Osteocyte (in vitro differentiated cells): ENCODE data around the gene FCN3. TPM values are rescaled to one million over a fixed set of nuclear protein-coding genes. Genes with fewer than 3 reads are reported as not detected.

ENCODE experiments used
- DNase-seq: peaks from one replicate; pipeline ENCODE4 v3.0.0; 2021; ENCODE audit warnings: mixed read lengths; ENCODE audit not compliant: unreplicated experiment; ENCODE audit errors: extremely low spot score
- H3K27ac Mint-ChIP-seq: one replicate; pipeline ENCODE4 v1.8.0; 2021; ENCODE audit warnings: mild to moderate bottlenecking, mixed read lengths; ENCODE audit not compliant: unreplicated experiment
- H3K27me3 Mint-ChIP-seq: one replicate; pipeline ENCODE4 v1.8.0; 2021; ENCODE audit warnings: mixed read lengths; ENCODE audit not compliant: unreplicated experiment
- H3K36me3 Mint-ChIP-seq: one replicate; pipeline ENCODE4 v1.8.0; 2021; ENCODE audit warnings: mixed read lengths; ENCODE audit not compliant: unreplicated experiment
- H3K4me1 Mint-ChIP-seq: one replicate; pipeline ENCODE4 v1.8.0; 2021; ENCODE audit warnings: mixed read lengths; ENCODE audit not compliant: unreplicated experiment
- H3K4me3 Mint-ChIP-seq: one replicate; pipeline ENCODE4 v1.8.0; 2021; ENCODE audit warnings: mild to moderate bottlenecking, moderate library complexity, mixed read lengths; ENCODE audit not compliant: unreplicated experiment
- H3K9me3 Mint-ChIP-seq: one replicate; pipeline ENCODE4 v1.8.0; 2021; ENCODE audit warnings: mixed read lengths; ENCODE audit not compliant: unreplicated experiment
- CTCF ChIP-seq: fragments of 200-600 bp; sonication (generic); IDR thresholded peaks from 2 replicates; pipeline ENCODE4 v1.5.0; 2021; ENCODE audit warnings: antibody characterized with exemption, mild to moderate bottlenecking, moderate library complexity
- total RNA-seq: library from RNA; stranded (reverse); gene quantifications from 2 replicates; pipeline ENCODE4 v1.2.1, GENCODE V29; 2021

The FCN3 gene
- total RNA-seq, 1 donor from 2014 or later = not detected

GRCh38 chr1:27393641-27394281 is 19.1 kb upstream of the FCN3 start:
- Mint-ChIP-seq H3K36me3 (no peaks in the 10 kb centered on the region), H3K4me1 (peaks cover 19% of the 10 kb centered on the region), H3K27ac (no peak overlapping the region), H3K27me3 (peaks cover 7% of the 10 kb centered on the region), H3K4me3 (no peak overlapping the region), H3K9me3 (no peaks in the 10 kb centered on the region)
- no peak for TF ChIP-seq CTCF
- DNase-seq = no peak

GRCh38 chr1:27392778-27393635 is 18.4 kb upstream of the FCN3 start:
- no peaks in the 10 kb centered on the region for H3K36me3 Mint-ChIP-seq
- H3K9me3 Mint-ChIP-seq = no peaks in the 10 kb centered on the region
- peaks cover 11% of the 10 kb centered on the region for H3K27me3 Mint-ChIP-seq
- H3K4me3 Mint-ChIP-seq = peak overlapping the region; percentile 73
- H3K4me1 Mint-ChIP-seq = peaks cover 17% of the 10 kb centered on the region
- H3K27ac Mint-ChIP-seq = no peak overlapping the region
- DNase-seq = no peak
- TF ChIP-seq CTCF = no peak

- H3K4me1 Mint-ChIP-seq = peaks cover 17% of the 10 kb centered on the region
- peak within 1 kb of the TSS; percentile 35 for H3K27ac Mint-ChIP-seq
- peak; percentile 93 for DNase-seq
- TF ChIP-seq CTCF = peak; percentile 61
- no peaks in the 10 kb centered on the region for H3K9me3 Mint-ChIP-seq
- H3K27me3 Mint-ChIP-seq = peaks cover 11% of the 10 kb centered on the region
- no peaks in the 10 kb centered on the region for H3K36me3 Mint-ChIP-seq
- H3K4me3 Mint-ChIP-seq = peak within 1 kb of the TSS; percentile 73
Observed at GRCh38 chr1:27392096-27392777, 17.6 kb upstream of the FCN3 start, which contains the start of gene GPR3. TSS of gene GPR3 (plus strand) at chr1:27392622. CDS start at chr1:27393799, 1,177 bp downstream.

GRCh38 chr1:27391511-27392095 is 17.0 kb upstream of the FCN3 start:
- Mint-ChIP-seq H3K36me3 (no peaks in the 10 kb centered on the region), H3K27ac (no peak overlapping the region), H3K9me3 (no peaks in the 10 kb centered on the region), H3K4me3 (peak overlapping the region; percentile 72), H3K4me1 (peaks cover 17% of the 10 kb centered on the region), H3K27me3 (peaks cover 11% of the 10 kb centered on the region)
- no peak for TF ChIP-seq CTCF
- DNase-seq = no peak
